ENCODE measurements around the gene ATG4D.

GRCh38 chr19:10575011-10575716, 31.5 kb downstream of the ATG4D start:
- TF ChIP-seq CTCF (IDR thresholded peaks at IDR 0.05) (no peak), POLR2A (IDR thresholded peaks at IDR 0.05) (no peak)
